Muscle layer of duodenum (tissue), 2 donors: ENCODE results near the gene KIF18B.

Experiments used
- H3K27ac ChIP-seq: one replicate; pipeline ENCODE4 v1.7.0; 2013; ENCODE audit warnings: mild to moderate bottlenecking, low read length
- H3K27me3 ChIP-seq: one replicate; pipeline ENCODE4 v1.7.0; 2013; ENCODE audit warnings: low read depth, mild to moderate bottlenecking, control low read depth, low read length
- H3K36me3 ChIP-seq, 2 donors: one replicate each; pipeline ENCODE4 v1.7.0; 2013; ENCODE audit warnings: low read length in 2 of 2, control low read depth in 1 of 2, mild to moderate bottlenecking in 1 of 2; ENCODE audit not compliant: insufficient read depth in 2 of 2, control insufficient read depth in 1 of 2
- H3K4me1 ChIP-seq, 2 donors: one replicate each; pipeline ENCODE4 v1.7.0; 2013; ENCODE audit warnings: low read length in 2 of 2, mild to moderate bottlenecking in 2 of 2, control low read depth in 1 of 2, moderate library complexity in 1 of 2; ENCODE audit not compliant: insufficient read depth in 2 of 2, control insufficient read depth in 1 of 2
- H3K4me3 ChIP-seq, 2 donors: one replicate each; pipeline ENCODE4 v1.7.0; 2013; ENCODE audit warnings: low read length in 2 of 2, low read depth in 1 of 2, mild to moderate bottlenecking in 1 of 2
- H3K9me3 ChIP-seq, 2 donors: one replicate each; pipeline ENCODE4 v1.7.0; 2013; ENCODE audit warnings: low read length in 2 of 2, control low read depth in 1 of 2, mild to moderate bottlenecking in 1 of 2; ENCODE audit not compliant: control insufficient read depth in 1 of 2
- donor health status: healthy.

The KIF18B gene

DNA sequence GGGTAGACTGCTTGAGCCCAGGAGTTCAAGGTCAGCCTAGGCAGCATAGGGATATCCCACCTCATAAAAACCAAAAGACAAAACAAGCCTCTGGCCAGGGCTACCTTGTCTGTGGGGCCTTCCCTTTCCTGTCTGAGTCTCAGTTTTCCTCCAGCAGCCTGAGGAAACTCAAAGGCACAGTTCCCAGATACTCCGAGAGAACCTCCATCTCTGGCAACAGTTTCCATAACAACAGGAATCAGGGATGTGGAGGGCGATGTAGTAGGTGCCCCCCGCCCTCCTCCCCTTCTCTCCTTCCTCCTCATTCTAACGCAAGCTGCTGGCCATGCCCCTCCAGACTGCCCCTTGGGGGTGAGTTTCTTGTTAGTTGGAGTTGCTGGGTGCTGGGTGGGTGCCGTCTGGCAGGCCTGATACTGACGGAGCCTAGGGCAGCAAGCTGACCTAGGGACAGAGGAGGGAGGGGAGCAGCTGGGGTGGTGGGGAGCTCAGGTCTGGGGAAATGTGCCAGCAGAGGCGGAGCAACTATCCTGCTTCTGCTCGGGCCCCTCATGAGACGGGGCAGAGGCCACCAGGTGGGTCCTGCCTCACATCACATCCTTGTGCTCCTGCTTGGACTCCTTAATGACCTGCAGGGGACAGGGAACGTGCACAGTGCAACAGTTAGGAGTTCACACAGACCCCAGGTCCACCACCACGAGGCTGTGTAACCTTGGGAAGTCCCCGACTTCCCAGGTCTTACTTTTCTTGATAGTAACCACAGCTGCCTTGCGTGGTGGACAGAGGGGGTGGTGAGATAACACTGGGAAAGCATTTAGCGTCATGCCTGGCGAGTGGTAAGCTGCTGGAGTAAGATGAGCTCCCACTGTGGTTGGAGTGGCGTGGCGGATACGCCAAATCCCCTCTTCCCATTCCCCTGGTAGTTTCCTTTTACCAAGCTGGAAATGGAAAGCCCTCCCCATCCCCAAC is 40.5 kb downstream of the KIF18B start:
- H3K9me3 ChIP-seq, result no peaks in the 10 kb centered on the region
- no peaks in the 10 kb centered on the region for H3K36me3 ChIP-seq
- H3K4me3 ChIP-seq, result no peak overlapping the region
- H3K4me1 ChIP-seq, result peaks cover 8 to 10% of the 10 kb centered on the region in 2 donors
- H3K27me3 ChIP-seq, result no peaks in the 10 kb centered on the region
- H3K27ac ChIP-seq, result no peak overlapping the region

DNA sequence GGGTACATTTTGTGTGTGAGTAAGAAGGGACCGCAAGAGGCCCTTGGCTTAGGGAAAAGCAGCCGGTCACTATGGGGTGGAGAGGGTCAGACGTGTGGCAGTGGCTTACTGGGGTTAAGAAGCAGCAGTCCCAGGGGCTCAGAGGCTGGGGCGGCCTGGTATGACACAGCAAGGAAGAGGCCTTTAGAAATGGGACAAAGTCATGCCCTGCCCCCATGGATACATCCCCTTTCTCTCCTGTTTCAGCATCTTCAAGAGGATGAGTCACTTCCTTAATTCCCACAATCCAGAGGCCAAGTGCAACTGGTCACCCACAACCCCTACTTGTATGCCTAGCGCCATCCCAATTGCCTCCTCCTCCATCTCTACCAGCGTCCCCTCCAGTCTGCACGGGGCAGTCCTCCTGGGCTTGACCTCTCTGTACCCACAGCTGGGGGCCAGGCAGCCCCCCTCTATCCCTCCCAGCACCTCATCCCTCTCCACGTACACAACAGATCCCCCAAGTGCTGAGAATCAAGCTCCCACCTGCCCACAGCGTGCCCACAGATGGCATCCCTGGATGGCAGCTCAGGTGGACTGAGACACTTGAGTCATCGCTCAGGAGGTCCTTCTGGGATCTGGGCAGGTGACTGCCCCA is 41.4 kb downstream of the KIF18B start:
- Histone ChIP-seq H3K4me3 (no peak overlapping the region), H3K4me1 (peaks cover 2 to 8% of the 10 kb centered on the region in 2 donors), H3K27ac (peak overlapping the region; percentile 39), H3K27me3 (no peaks in the 10 kb centered on the region), H3K9me3 (no peaks in the 10 kb centered on the region), H3K36me3 (no peaks in the 10 kb centered on the region)

DNA sequence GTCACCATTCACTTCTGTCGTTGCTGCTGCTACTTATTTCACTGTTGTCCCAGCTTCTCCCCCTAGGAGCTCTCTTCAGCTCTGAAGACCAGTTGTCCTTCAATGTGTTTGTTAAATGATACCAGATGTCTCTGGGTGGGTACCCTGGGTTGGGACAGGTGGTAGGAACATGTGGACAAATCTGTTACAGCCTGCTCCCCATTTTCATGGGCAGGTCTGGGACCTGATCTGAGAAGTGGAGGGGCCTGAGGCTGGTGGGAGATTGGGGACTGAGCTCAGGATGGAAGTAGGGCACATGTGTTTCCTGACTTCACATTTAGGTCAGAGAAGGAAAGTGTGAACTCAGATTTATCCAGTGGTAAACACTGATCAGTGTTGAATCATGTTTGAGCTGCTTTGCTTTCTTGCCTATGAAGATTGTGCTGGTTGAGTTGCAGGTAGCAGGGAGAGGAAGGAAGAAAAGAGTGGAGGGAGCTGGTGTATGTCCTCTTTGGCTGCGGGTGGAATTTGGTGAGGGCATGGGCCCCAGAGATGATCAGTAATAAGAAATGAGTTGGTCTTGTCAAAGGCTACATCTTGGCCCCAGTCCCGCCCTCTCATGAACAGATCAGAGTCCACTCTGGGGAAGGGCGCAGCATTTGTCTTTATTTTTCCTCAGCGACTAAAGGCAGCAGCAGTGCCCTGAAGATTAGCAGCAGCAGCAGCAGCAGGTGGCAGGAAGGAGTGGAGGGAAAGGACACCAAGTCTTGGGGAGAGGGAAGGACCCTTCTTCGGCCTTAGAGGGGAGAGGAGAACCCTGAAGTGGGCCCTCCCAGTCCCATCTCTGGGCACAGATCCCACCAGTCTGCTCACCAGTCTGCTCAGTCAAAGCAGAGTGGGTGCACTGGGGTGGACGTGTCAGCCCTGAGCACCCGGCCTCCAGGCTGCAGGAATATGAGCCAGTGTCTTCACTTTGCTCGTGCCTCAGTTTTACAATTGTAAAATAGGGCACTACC is 42.3 kb downstream of the KIF18B start:
- H3K4me3 ChIP-seq, result no peak overlapping the region
- peak overlapping the region; percentile 39 for H3K27ac ChIP-seq
- H3K27me3 ChIP-seq, result no peaks in the 10 kb centered on the region
- peaks cover 7 to 16% of the 10 kb centered on the region in 2 donors for H3K4me1 ChIP-seq
- no peaks in the 10 kb centered on the region for H3K36me3 ChIP-seq
- no peaks in the 10 kb centered on the region for H3K9me3 ChIP-seq

DNA sequence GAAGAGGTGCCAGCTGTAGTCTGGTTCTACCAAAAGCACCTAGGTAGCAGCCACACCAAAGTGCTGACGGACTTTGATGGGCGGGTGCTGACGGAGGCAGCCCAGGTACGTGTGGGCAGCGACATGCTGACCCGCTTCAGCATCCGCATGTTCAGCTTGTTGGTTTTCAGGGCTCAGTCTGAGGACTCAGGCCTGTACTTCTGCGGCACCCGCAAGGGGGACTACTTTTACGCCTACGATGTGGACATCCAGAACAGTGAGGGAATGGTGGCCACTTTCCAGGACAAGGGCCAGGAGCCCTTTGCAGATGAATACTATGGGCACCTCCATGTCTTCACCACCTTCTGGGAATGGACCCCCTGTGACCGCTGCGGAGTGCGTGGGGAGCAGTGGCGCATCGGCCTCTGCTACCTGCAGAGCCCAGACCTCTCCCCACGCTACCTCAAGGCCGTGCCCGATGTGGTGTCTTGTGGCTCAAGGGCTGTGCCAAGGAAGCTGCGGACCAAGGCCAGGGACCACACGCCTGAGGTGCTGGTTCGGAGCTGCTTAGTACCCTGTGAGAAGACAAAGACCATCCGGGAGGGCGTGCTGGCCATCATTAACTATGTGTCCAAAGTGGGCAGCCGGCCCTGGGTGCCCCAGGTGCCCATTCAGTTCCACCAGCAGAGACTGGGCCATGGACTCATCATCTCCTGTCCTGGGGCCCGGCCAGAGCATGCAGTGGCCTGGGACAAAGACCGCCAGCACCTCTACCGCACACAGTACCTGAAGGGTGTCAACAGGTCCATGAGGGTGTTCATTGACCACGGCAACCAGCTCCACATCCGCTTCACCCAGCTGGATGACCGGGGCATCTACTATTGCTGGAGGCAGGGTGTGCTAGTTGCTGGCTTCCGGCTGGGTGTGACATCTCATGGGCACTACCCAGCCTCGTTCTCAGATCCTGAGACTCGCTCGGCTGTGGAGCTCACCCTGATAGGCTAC is 43.3 kb downstream of the KIF18B start:
- peaks cover 12 to 20% of the 10 kb centered on the region in 2 donors for H3K4me1 ChIP-seq
- no peaks in the 10 kb centered on the region for H3K9me3 ChIP-seq
- no peaks in the 10 kb centered on the region for H3K27me3 ChIP-seq
- H3K4me3 ChIP-seq, result no peak overlapping the region
- no peak overlapping the region for H3K27ac ChIP-seq
- H3K36me3 ChIP-seq, result no peaks in the 10 kb centered on the region

DNA sequence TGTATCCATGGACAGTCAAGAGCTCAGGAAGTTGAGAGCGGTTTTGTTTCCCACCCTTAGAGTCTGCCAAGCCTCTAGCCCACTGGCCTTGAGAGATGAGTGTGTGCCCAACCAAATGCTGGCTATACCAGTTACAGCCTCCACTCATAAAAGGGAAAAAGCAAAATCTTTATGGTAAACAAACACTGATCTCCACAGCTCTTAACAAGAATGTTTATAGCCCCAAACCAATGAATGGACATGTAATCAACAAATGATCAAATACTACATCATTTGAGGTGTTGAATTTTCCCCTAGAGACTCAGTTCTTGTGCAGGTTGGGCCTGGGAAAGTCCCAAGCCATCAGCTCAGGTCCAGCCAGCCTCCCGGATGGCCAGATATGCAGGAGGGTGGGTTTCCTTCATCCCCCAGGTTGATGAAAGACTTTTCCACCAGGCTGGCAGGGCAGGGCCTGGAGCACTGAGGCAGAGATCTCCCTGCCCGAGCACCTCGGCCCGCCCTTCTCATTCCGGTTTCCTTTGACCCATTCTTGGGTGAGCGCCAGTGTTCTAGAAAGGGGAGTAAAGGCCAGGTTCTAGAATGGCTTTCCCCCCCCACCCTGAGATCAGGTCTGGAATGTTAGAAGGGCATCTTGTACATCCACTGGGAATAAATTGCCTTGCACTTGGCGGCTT is 44.4 kb downstream of the KIF18B start:
- peaks cover 16 to 20% of the 10 kb centered on the region in 2 donors for H3K4me1 ChIP-seq
- H3K27ac ChIP-seq, result no peak overlapping the region
- no peaks in the 10 kb centered on the region for H3K27me3 ChIP-seq
- H3K4me3 ChIP-seq, result no peak overlapping the region
- no peaks in the 10 kb centered on the region for H3K36me3 ChIP-seq
- H3K9me3 ChIP-seq, result no peaks in the 10 kb centered on the region

DNA sequence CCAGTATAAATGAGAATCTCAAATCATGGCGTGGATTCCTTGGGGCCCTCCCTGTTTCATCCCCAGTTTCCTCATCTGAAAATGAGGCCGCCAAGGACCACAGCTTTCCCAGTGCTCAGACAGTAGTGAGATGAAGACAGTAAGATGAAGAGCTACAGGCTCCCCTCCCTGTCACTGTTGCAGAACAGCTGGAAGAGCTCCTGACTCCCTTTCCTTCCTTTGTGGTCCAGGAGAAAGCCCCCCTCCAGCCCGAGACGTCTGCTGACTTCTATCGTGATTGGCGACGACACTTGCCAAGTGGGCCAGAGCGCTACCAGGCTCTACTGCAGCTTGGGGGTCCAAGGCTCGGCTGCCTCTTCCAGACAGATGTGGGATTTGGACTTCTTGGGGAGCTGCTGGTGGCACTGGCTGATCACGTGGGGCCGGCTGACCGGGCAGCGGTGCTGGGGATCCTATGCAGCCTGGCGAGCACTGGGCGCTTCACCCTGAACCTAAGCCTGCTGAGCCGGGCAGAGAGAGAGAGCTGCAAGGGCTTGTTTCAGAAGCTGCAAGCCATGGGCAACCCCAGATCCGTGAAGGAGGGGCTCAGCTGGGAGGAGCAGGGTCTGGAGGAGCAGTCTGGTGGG is 45.3 kb downstream of the KIF18B start:
- H3K27me3 ChIP-seq, result no peaks in the 10 kb centered on the region
- no peaks in the 10 kb centered on the region for H3K36me3 ChIP-seq
- no peak overlapping the region for H3K4me3 ChIP-seq
- H3K4me1 ChIP-seq, result peaks cover 20 to 25% of the 10 kb centered on the region in 2 donors
- H3K27ac ChIP-seq, result no peak overlapping the region
- no peaks in the 10 kb centered on the region for H3K9me3 ChIP-seq

DNA sequence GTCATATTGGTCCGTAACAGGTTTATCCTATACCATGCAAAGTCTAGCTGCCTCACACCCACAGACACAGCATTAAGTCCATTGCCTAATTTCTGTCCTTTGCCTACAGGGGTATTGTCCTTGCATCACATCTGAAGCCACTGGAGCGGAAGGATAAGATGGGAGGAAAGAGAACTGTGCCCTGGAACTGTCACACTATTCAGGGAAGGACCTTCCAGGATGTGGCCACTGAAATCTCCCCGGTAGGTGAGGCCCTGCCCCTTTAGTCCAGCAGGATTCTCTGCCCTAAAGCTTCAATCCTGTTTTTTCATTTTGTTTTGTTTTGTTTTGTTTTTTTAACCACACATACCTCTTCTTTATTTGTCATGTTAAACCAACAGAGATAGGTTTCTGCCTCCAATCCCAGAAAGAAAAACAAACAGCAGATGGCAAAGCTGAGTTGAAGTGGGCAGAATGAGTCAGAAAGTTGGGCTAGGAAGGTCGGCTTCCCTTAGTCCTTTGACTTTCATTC is 46.1 kb downstream of the KIF18B start:
- Histone ChIP-seq H3K27me3 (no peaks in the 10 kb centered on the region), H3K27ac (no peak overlapping the region), H3K36me3 (no peaks in the 10 kb centered on the region), H3K9me3 (no peaks in the 10 kb centered on the region), H3K4me3 (no peak overlapping the region), H3K4me1 (peaks cover 19 to 25% of the 10 kb centered on the region in 2 donors)

DNA sequence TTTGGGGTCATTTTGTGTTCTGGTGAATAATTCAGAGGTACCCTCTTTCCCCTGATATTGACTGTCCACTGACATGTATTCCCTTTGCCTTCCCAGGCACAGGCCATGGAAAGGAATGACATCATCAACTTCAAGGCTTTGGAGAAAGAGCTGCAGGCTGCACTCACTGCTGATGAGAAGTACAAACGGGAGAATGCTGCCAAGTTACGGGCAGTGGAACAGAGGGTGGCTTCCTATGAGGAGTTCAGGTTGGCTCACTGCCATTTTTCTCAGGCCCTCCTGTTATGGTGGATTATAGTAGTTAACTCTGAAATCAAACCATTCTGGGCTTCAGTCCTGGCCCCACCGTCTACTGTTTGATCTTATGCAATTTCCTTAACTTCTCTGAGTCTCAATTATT is 46.7 kb downstream of the KIF18B start:
- Histone ChIP-seq H3K9me3 (no peaks in the 10 kb centered on the region), H3K36me3 (no peaks in the 10 kb centered on the region), H3K4me3 (no peak overlapping the region), H3K27me3 (no peaks in the 10 kb centered on the region), H3K4me1 (peaks cover 14 to 25% of the 10 kb centered on the region in 2 donors), H3K27ac (no peak overlapping the region)

DNA sequence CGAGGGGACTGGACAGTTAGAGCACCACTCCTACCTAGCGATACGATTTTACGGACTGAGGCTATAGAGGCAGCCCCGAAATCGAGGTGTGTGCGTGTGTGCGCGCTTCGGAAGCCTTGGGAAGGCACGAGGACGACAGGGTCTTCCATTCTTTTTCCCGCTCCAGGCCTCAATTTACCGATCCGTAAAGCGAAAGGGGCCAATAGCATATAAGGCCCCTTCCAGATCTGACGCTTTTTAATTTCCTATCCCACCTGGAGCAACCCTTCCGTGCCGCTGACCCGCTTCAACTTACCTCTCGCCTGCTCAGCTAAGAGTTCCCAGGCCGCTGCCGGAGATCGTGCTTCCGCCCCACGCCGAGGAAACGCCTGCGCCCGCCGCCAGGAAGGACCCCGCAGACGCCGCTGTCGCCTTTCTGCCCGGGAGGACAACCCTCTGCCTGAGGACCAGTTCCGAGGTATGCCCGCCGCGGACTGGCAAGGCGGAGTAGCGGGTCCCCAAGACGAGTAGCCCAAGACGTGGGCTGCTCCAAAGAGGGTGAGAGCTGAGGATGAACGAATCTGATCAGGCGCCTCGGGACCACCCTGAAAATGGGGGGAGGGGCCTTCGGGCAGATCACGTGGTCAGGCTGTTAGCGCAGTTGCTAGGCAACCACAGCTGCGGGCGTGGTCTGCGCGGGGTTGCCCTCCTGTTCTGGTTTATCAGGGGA is 48.3 kb downstream of the KIF18B start, which contains the start of gene EFTUD2:
EFTUD2 (minus strand) TSS at position 372 of the 709 bp plus-strand sequence. CDS start 4,924 bp downstream, outside the sequence.
- H3K27ac ChIP-seq, result peak within 1 kb of the TSS; percentile 95
- H3K36me3 ChIP-seq, result peaks cover 0 to 4% of the 10 kb centered on the region in 2 donors
- no peaks in the 10 kb centered on the region for H3K9me3 ChIP-seq
- H3K27me3 ChIP-seq, result no peaks in the 10 kb centered on the region
- H3K4me1 ChIP-seq, result peaks cover 11 to 25% of the 10 kb centered on the region in 2 donors
- H3K4me3 ChIP-seq, result peak within 1 kb of the TSS; percentile 91 to 99
